PC-3 (cell line): Measurements from ENCODE around the gene SAMD11.

Source experiments
- EZH2 ChIP-seq: fragments of 300-600 bp; sonication (generic); IDR thresholded peaks from one replicate; pipeline ENCODE4 v1.6.1; 2017; ENCODE audit warnings: antibody characterized with exemption, mild to moderate bottlenecking, low read length; ENCODE audit not compliant: unreplicated experiment
- TF ChIP-seq, protein P1 (sequence below): fragments of 300-600 bp; sonication (generic); conservative IDR thresholded peaks from 2 replicates; pipeline ENCODE4 v1.5.1; 2017; ENCODE audit warnings: antibody characterized with exemption, low read depth, mild to moderate bottlenecking, low read length

DNA sequence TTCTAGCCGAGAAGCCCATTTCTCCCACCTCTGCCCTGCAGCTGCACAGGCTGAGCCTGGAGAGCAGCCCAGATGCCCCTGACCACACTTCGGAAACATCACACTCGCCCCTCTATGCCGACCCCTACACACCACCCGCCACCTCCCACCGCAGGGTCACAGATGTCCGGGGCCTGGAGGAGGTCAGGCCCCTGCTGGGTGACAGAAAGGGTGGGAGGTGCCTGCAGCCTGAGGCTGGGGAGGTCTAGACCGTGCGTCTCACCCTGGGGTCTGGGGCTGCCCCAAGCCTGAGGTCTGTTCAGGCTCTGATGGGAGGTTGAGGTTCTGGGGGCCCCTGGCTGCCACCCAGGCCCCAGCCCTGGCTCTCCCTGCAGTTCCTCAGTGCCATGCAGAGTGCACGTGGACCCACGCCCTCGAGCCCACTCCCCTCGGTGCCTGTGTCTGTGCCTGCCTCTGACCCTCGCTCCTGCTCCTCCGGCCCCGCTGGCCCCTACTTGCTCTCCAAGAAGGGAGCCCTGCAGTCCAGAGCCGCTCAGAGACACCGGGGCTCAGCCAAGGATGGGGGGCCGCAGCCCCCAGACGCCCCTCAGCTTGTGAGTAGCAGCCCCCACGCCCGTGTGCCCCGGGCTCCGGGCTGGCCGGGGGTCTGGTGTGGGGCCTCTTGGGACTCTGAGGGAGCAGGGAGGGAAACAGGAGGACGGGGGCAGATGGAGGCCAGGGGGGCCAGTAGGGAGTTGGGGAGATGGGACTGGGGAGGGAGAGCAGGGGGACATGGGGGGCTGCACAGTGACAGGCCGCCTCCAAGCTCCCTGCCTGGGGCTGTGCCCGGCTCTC, 50.0 kb downstream of the SAMD11 start:
- TF ChIP-seq, protein P1, sequence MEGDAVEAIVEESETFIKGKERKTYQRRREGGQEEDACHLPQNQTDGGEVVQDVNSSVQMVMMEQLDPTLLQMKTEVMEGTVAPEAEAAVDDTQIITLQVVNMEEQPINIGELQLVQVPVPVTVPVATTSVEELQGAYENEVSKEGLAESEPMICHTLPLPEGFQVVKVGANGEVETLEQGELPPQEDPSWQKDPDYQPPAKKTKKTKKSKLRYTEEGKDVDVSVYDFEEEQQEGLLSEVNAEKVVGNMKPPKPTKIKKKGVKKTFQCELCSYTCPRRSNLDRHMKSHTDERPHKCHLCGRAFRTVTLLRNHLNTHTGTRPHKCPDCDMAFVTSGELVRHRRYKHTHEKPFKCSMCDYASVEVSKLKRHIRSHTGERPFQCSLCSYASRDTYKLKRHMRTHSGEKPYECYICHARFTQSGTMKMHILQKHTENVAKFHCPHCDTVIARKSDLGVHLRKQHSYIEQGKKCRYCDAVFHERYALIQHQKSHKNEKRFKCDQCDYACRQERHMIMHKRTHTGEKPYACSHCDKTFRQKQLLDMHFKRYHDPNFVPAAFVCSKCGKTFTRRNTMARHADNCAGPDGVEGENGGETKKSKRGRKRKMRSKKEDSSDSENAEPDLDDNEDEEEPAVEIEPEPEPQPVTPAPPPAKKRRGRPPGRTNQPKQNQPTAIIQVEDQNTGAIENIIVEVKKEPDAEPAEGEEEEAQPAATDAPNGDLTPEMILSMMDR = no peak
- TF ChIP-seq EZH2 = no peak
